IMR-90 (cell line): ENCODE data around the gene SP3. TPM values are rescaled to one million over a fixed set of nuclear protein-coding genes. Genes with fewer than 3 reads are reported as not detected.

Experiments
- ATAC-seq: fragments of 200-7000 bp; cut with Tn5 transposase; 2 replicates; pipeline ENCODE4 v1.9.1; 2020; ENCODE audit warnings: low read depth, mild to moderate bottlenecking, moderate library complexity
- BruUV-seq: library from RNA; stranded (reverse); fragments of 400-500 nt; replicated peaks from 2 replicates; lab custom pipeline; 2021; lab: Mats Ljungman, UMichigan
- CTCF ChIA-PET: fragments of 300-600 bp; formaldehyde crosslinking; extraction: SDS; loops from one replicate; lab custom pipeline; 2021; ENCODE audit warnings: antibody characterized with exemption; lab: Yijun Ruan, JAX
- POLR2A ChIA-PET: fragments of 300-600 bp; sonication (Branson Sonifier 250); formaldehyde crosslinking; loops from one replicate; lab custom pipeline; 2022; ENCODE audit warnings: antibody characterized with exemption; ENCODE audit not compliant: unreplicated experiment; lab: Charles Lee
- DNase-seq: peaks from one replicate; pipeline ENCODE4 v3.0.0; 2013
- H2AFZ ChIP-seq: replicated peaks from 2 replicates; pipeline ENCODE3; 2013; ENCODE audit warnings: low read length, mild to moderate bottlenecking; ENCODE audit not compliant: poor library complexity
- H2AK5ac ChIP-seq: 2 replicates; pipeline ENCODE4 v1.6.1; 2013; ENCODE audit warnings: low read depth, low read length, inconsistent platforms
- H2AK9ac ChIP-seq: replicated peaks from 2 replicates; pipeline ENCODE3; 2013; ENCODE audit warnings: mild to moderate bottlenecking, low read depth, low read length, moderate library complexity; ENCODE audit not compliant: poor library complexity
- H2BK120ac ChIP-seq: 2 replicates; pipeline ENCODE4 v1.6.1; 2013; ENCODE audit warnings: low read depth, low read length, inconsistent platforms
- H2BK15ac ChIP-seq: 3 replicates; pipeline ENCODE4 v1.6.1; 2013; ENCODE audit warnings: low read depth, low read length, inconsistent platforms
- H2BK20ac ChIP-seq: 2 replicates; pipeline ENCODE4 v1.6.1; 2013; ENCODE audit warnings: low read depth, mild to moderate bottlenecking, inconsistent platforms, low read length, moderate library complexity
- H2BK5ac ChIP-seq: 2 replicates; pipeline ENCODE4 v1.6.1; 2013; ENCODE audit warnings: mild to moderate bottlenecking, low read depth, low read length, inconsistent platforms; ENCODE audit not compliant: poor library complexity, severe bottlenecking
- H3K14ac ChIP-seq: replicated peaks from 2 replicates; pipeline ENCODE4 v1.6.1; 2013; ENCODE audit warnings: low read depth, low read length, inconsistent platforms
- H3K18ac ChIP-seq: 2 replicates; pipeline ENCODE4 v1.6.1; 2013; ENCODE audit warnings: low read depth, low read length, control low read depth
- H3K23ac ChIP-seq: 2 replicates; pipeline ENCODE4 v1.6.1; 2013; ENCODE audit warnings: low read depth, low read length, inconsistent platforms
- H3K27ac ChIP-seq: 2 replicates; pipeline ENCODE4 v1.5.1; 2013; ENCODE audit warnings: mild to moderate bottlenecking, control low read depth, low read length; ENCODE audit not compliant: insufficient read depth
- H3K27me3 ChIP-seq: 2 replicates; pipeline ENCODE4 v1.6.1; 2013; ENCODE audit warnings: low read length; ENCODE audit not compliant: control insufficient read depth, insufficient read depth
- H3K36me3 ChIP-seq: 2 replicates; pipeline ENCODE4 v1.6.1; 2013; ENCODE audit warnings: low read length, mixed read lengths; ENCODE audit not compliant: control insufficient read depth, insufficient read depth
- H3K4ac ChIP-seq: 2 replicates; pipeline ENCODE4 v1.6.1; 2013; ENCODE audit warnings: low read depth, low read length, inconsistent platforms
- H3K4me1 ChIP-seq: 2 replicates; pipeline ENCODE4 v1.6.1; 2013; ENCODE audit warnings: low read length, mixed read lengths; ENCODE audit not compliant: control insufficient read depth, insufficient read depth
- H3K4me2 ChIP-seq: 2 replicates; pipeline ENCODE4 v1.6.1; 2013; ENCODE audit warnings: low read depth, mild to moderate bottlenecking, control low read depth, low read length, moderate library complexity
- H3K4me3 ChIP-seq: 2 replicates; pipeline ENCODE4 v1.5.1; 2013; ENCODE audit warnings: low read depth, mild to moderate bottlenecking, control low read depth, low read length, moderate library complexity; ENCODE audit not compliant: insufficient read depth
- H3K56ac ChIP-seq: 2 replicates; pipeline ENCODE4 v1.6.1; 2013; ENCODE audit warnings: low read length, inconsistent platforms; ENCODE audit not compliant: insufficient read depth; ENCODE audit errors: extremely low read depth
- H3K79me1 ChIP-seq, 2 experiments: 2 replicates each; pipeline ENCODE4 v1.6.1; 2013; ENCODE audit warnings: low read length in 2 of 2, inconsistent platforms in 1 of 2, low read depth in 1 of 2
- H3K9ac ChIP-seq: 2 replicates; pipeline ENCODE4 v1.6.1; 2013; ENCODE audit warnings: low read depth, low read length, control low read depth
- H3K9me1 ChIP-seq: 2 replicates; pipeline ENCODE4 v1.6.1; 2013; ENCODE audit warnings: low read length, inconsistent platforms; ENCODE audit not compliant: insufficient read depth
- H3K9me3 ChIP-seq: 2 replicates; pipeline ENCODE4 v1.6.1; 2013; ENCODE audit warnings: low read length; ENCODE audit not compliant: control insufficient read depth, insufficient read depth
- H4K20me1 ChIP-seq: 2 replicates; pipeline ENCODE4 v1.6.1; 2013; ENCODE audit warnings: low read length, inconsistent platforms; ENCODE audit not compliant: insufficient read depth
- H4K5ac ChIP-seq: 2 replicates; pipeline ENCODE4 v1.6.1; 2013; ENCODE audit warnings: mild to moderate bottlenecking, low read depth, low read length, control low read depth
- H4K8ac ChIP-seq, 2 experiments: 2 replicates each; pipeline ENCODE4 v1.6.1; 2013; ENCODE audit warnings: low read depth in 2 of 2, low read length in 2 of 2, control low read depth in 1 of 2, inconsistent platforms in 1 of 2
- H4K91ac ChIP-seq: 2 replicates; pipeline ENCODE4 v1.6.1; 2013; ENCODE audit warnings: low read depth, low read length, inconsistent platforms; ENCODE audit not compliant: insufficient read depth
- CEBPB ChIP-seq: IDR thresholded peaks from 2 replicates; pipeline ENCODE4 v1.6.1; 2012; ENCODE audit warnings: low read depth, low read length, improper control_type of control experiment
- NFE2L2 ChIP-seq: fragments of 150-350 bp; IDR thresholded peaks from 2 replicates; pipeline ENCODE4 v1.6.1; 2016; ENCODE audit warnings: low read depth, mild to moderate bottlenecking, low read length
- RFX5 ChIP-seq: IDR thresholded peaks from 2 replicates; pipeline ENCODE4 v1.8.0; 2012; ENCODE audit warnings: low read depth, mild to moderate bottlenecking, low read length, moderate library complexity
- SMC3 ChIP-seq: fragments of 150-350 bp; IDR thresholded peaks from 2 replicates; pipeline ENCODE4 v1.6.1; 2016; ENCODE audit warnings: low read depth, mild to moderate bottlenecking, antibody characterized with exemption, low read length, moderate library complexity
- dilution Hi-C: fragments of 300-500 bp; cut with HindIII; formaldehyde crosslinking; loops from one replicate; pipeline ENCODE4 v1.14.3; 2018; ENCODE audit warnings: low sequenced_read_pairs; ENCODE audit not compliant: unreplicated experiment
- in situ Hi-C: fragments of 300-500 bp; cut with MboI; formaldehyde crosslinking; loops from 3 replicates; pipeline ENCODE4 v1.14.3; 2019; ENCODE audit warnings: low sequenced_read_pairs, inconsistent platforms, mixed read lengths
- intact Hi-C: fragments of 100-400 bp; cut with micrococcal nuclease; formaldehyde crosslinking; loops from 2 replicates; pipeline ENCODE4 v1.10.0; 2022
- polyA plus RNA-seq, 3 experiments: library from polyadenylated mRNA; depleted of rRNA; stranded (reverse); fragments of >200 nt; gene quantifications; 2 replicates each; pipeline ENCODE4 v1.2.3, GENCODE V29; 2012; ENCODE audit warnings: low replicate concordance in 1 of 3
- total RNA-seq: library from RNA; depleted of rRNA; stranded (reverse); fragments of >200 nt; gene quantifications from 2 replicates; pipeline ENCODE4 v1.2.3, GENCODE V29; 2012
- TF ChIP-seq, protein P1 (sequence below): conservative IDR thresholded peaks from 2 replicates; pipeline ENCODE4 v1.5.1; 2012; ENCODE audit warnings: mild to moderate bottlenecking, low read depth, low read length, improper control_type of control experiment

Gene SP3
- total and polyA plus RNA-seq, 2 of the 4 experiments (the other 2 are of a cell fraction) = 26.7 to 136 TPM

DNA sequence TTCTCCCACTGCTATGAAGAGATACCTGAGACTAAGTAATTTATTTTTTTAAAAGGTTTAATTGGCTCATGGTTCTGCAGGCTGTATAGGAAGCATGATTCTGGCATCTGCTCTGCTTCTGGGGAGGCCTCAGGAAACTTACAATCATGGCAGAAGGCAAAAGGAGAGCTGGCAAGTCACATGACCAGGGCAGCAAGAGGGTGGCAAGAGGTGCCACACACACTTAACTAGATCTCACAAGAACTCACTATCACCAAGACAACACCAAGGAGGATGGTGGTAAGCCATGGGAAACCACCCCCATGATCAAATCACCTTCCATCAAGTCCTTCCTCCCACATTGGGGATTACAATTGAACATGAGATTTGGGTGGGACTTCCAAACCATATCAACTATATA, 38.3 kb downstream of the SP3 start:
- 0 out of 2 replicates have a peak overlapping the region, but pooled peaks have one; percentile 64 for H3K23ac ChIP-seq
- no peak for DNase-seq
- CTCF ChIA-PET = no interaction called here

More for the DNA sequence above, 38.3 kb downstream of the SP3 start:
- in situ Hi-C loops = no loop called here
- Histone ChIP-seq H3K9me3 (no peaks in the 10 kb centered on the region), H3K14ac (no peak overlapping the region), H3K36me3 (peaks cover 4% of the 10 kb centered on the region), H4K91ac (no peak overlapping the region), H3K9ac (no peak overlapping the region), H3K27ac (no peak overlapping the region), H3K18ac (no peak overlapping the region), H2AFZ (no peak overlapping the region), H3K4me3 (no peak overlapping the region), H2BK20ac (no peak overlapping the region), H2AK5ac (no peak overlapping the region), H4K5ac (no peak overlapping the region), H4K20me1 (peaks cover 61% of the 10 kb centered on the region), H4K8ac (no peak overlapping the region), H3K56ac (no peak overlapping the region), H3K4ac (no peak overlapping the region), H3K4me1 (peaks cover 12% of the 10 kb centered on the region), H2BK15ac (no peak overlapping the region), H2BK5ac (no peak overlapping the region), H3K79me1 (peaks cover 21 to 56% of the 10 kb centered on the region in 2 experiments), H2AK9ac (no peak overlapping the region), H3K9me1 (peaks cover 2% of the 10 kb centered on the region; the same call in 1 of the 2 replicates), H3K4me2 (no peak overlapping the region), H3K27me3 (no peaks in the 10 kb centered on the region), H2BK120ac (no peak overlapping the region)
- TF ChIP-seq NFE2L2 (no peak), CEBPB (no peak), SMC3 (no peak), RFX5 (no peak)
- TF ChIP-seq, protein P1, sequence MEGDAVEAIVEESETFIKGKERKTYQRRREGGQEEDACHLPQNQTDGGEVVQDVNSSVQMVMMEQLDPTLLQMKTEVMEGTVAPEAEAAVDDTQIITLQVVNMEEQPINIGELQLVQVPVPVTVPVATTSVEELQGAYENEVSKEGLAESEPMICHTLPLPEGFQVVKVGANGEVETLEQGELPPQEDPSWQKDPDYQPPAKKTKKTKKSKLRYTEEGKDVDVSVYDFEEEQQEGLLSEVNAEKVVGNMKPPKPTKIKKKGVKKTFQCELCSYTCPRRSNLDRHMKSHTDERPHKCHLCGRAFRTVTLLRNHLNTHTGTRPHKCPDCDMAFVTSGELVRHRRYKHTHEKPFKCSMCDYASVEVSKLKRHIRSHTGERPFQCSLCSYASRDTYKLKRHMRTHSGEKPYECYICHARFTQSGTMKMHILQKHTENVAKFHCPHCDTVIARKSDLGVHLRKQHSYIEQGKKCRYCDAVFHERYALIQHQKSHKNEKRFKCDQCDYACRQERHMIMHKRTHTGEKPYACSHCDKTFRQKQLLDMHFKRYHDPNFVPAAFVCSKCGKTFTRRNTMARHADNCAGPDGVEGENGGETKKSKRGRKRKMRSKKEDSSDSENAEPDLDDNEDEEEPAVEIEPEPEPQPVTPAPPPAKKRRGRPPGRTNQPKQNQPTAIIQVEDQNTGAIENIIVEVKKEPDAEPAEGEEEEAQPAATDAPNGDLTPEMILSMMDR = no peak
- dilution Hi-C loops = no loop called here
- POLR2A ChIA-PET = no interaction called here
- no peak for ATAC-seq
- intact Hi-C loops = no loop called here
- BruUV-seq = no TSS peak
